NCI-H526 (cell line): Measurements from ENCODE around the gene AHR.

ENCODE experiments used
- DNase-seq, 2 experiments: peaks; one replicate each; lab custom pipeline; 2025; lab: John Stamatoyannopoulos, UW

Gene AHR

DNA sequence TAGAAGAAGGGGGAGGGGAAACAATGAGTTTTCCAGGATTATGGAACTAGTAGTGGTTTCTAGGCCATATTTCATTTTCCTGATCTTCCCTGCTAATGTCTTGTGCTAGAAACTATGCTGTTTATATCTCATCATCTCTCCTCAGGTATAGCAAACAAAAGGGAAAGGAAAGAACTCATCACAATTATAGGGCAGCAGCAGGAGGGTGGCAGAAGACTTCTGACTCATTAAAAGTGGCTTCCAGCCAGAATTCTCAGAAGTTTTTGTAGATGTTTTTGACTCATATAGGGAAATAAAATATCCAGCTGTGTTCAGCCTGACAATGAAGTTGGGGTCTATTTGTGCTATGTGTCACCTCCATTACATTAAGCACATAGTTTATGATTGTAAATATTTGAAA lies 6.5 kb downstream of the AHR start:
- no peak for DNase-seq

DNA sequence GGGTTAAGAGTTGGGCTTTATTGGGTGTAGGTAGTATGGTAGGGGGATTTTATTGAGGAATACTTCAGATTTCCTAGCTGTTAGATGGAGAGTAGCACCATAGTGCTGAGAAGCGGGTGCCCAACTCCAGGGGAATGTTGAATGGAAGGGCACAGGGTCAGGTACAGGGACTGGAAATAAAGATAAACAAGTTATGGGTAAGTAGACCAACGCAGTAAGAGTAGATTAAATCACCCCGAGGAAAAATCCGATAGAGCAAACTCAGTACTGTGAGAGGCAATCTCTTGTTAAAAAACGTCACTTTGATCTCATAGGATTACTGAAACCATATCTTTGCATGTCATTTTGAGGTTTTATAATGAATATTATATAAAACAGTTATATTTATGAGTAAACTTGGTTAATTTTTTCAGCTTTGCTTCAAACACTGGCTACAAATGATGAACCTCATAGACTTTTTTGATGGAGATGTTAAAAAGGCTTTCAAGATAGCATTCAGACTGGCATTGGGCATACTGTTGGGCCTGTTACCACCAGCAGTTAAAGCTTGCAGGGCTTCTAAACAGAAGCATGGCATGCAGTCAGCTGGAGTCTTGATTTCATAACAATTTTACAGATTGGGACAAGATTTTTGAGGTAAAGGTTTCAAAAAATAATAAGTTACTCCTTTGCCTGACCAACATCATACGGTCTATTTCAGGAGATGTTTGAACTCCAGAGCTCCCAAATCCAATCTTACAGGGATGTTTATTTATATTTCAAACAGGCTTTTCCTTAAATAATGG lies 7.1 kb downstream of the AHR start:
- no peak for DNase-seq

DNA sequence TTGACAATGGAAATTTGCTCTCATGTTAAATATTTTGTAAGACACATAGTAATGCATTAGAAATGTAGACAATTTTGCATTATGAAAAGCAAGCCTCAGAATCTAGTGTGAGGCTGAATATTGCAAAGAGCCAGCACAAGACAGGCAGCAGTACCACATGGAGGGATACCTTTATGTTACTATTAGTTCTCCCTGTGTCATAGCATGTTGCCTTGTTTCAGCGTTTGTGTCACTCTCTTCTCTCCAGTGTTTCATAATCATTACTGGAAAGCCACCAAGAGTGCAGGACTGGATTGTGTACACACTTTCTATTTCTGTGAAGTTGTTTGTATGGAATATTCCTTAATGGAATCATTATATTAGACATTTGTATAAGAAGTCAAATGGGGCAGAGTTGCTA lies 8.5 kb downstream of the AHR start:
- no peak for DNase-seq

DNA sequence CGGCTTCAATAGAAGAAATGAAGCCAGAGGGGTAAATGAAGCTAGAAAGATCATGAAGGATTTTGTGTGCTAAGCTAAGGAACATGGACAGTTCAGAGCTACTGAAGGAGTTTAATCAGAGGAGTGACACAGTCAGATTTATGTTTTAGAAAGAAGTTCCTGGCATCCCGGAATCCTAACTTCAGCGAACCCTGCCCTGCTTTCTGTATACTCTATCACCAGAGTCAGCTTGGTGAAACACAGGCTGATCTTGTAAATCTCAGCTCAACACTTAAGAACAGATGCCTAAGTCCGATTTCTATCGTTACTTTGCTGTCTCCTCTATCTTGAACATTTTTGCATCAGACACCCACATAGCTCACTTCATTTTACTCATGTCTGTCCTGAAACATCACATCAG lies 9.1 kb downstream of the AHR start:
- no peak for DNase-seq

DNA sequence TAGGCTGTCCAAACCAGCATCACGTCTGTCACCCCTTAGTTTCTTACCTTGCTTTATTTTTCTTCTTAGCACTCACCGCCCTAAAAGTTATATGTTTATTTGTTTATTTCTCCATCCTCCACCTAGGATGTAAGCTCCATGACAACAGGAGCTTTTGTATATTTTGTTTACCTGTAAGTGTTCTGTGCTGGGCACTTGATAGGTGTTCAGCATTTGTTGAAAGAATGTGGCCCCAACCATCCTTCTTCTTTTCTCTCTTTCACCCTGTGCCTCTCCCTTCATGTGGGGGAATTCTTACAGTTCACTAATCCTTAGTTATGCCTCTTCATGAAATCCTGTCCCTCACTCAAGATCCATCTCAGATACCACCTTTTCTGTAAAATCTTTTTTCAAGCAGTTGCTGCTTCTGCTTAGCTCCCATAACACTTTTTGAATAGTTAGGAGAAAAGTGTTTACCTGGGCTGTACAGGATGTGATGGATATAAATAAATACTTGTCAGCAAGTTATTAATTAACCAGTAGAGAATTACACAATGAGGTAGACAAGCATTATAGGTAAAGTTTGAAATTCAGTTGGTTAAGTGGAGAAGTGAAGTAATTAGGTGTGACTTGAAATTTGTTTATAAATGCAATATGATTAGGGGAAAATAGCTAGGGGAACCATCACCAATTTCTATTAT lies 9.7 kb downstream of the AHR start:
- no peak for DNase-seq

DNA sequence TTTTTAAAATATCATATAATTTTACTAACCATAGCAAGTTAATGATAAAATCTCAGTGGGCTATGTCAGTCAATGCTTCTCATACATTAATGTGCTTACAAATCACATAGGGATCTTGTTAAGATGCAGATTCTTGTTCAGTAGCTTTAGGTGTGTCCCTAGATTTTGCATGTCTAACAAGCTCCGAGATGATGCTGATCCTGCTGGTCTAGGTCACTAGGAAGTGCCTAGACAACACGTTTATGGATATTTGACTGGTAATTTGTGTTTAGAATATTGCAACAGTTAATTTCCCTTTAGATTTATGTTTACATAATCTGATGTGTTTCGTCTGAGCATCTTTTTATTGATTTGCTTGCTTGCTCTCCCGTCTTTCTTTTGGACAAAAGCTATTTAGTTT lies 12.7 kb downstream of the AHR start:
- peak in 1 of 2 experiments; percentile 4 for DNase-seq

DNA sequence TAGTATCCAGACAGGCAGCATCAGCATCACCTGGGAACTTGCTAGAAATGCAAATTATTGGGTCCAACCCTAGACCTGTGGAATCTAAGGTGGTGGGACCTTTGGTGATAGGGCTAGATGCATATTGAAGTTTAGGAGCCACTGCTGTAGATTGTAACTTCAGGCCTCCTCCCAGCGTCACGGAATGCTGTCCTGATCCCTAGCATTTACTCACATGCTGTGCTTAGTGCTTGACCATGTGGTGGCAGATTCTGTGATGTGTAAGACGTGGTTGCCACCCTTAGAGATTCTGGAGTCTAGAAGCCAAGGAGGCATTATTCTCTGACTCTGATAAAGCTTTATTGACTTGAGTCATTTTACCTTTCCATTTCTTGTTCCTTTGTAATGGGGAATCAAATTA lies 13.5 kb downstream of the AHR start:
- DNase-seq = no peak

DNA sequence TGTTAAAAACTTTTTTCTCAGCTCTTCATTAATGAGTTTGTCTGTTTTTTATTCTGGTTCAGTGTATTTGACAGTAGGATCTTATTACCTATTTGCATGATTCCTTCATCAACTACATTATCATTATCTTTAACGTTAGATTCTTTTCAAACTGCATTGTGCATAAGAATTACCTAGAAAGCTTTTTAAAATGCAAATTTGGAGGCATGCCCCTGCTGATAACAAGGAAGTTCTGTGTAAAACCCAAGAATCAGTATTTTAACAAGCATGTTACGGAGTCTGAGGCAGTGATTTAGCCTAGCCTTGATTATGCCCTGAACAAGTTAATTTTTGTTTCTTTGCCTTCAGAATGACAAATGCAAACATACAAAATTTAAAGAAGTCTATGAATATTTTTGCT lies 14.2 kb downstream of the AHR start:
- DNase-seq = no peak

DNA sequence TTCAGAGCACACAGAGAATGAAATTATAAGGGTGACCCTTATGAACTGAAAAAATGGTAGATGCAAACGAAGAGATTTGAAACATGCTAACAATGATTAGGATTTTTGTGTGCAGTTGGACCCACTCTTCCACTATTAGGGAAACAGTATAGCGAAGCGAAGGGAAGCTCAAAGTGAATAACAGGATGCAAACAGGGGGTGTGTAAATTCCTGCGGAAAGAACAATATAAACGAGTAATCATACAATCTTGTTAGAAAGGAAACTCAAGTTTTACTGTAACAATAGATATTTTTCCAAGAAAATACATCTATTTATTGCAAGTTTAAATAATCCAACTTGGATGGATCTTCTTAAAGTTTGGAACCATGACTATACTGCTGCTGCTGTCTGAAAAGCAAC lies 14.7 kb downstream of the AHR start:
- no peak for DNase-seq

DNA sequence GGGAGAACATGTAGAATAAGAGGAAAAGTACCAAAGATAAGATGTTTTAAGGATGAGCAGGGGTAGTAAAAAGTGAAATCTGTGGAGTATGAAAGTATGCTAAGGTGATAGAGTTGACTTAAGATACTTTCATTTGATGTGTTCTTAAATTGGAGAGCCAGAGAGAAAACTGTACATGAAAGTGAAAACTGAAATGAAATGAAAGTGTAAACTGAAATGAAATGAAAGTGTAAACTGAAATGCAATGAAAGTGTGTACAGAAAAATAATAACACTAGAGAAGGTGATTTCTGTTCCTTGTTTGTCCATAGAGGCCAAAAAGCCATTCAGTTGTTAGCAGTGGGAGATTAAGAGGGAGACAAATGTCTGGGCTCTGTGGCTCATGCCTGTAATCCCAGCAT lies 17.5 kb downstream of the AHR start:
- DNase-seq = no peak

DNA sequence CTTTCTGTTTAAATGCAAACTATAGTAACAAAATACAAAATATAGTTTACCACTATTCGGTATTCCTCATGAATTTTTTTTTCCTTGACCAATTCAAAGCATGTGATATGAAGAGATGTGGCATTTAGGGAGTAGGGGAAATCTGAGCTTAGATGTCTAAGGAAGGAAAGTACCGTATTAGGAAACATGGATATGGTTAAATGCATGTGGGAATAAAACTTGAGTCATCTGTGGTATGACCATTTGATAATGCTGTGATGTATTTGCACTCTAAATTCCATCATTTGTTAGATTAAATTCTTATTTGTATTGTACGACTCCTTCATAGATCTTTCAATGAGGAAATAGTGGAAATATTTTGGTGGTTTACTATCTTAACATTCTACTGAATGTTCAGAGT lies 19.7 kb downstream of the AHR start:
- DNase-seq = no peak

DNA sequence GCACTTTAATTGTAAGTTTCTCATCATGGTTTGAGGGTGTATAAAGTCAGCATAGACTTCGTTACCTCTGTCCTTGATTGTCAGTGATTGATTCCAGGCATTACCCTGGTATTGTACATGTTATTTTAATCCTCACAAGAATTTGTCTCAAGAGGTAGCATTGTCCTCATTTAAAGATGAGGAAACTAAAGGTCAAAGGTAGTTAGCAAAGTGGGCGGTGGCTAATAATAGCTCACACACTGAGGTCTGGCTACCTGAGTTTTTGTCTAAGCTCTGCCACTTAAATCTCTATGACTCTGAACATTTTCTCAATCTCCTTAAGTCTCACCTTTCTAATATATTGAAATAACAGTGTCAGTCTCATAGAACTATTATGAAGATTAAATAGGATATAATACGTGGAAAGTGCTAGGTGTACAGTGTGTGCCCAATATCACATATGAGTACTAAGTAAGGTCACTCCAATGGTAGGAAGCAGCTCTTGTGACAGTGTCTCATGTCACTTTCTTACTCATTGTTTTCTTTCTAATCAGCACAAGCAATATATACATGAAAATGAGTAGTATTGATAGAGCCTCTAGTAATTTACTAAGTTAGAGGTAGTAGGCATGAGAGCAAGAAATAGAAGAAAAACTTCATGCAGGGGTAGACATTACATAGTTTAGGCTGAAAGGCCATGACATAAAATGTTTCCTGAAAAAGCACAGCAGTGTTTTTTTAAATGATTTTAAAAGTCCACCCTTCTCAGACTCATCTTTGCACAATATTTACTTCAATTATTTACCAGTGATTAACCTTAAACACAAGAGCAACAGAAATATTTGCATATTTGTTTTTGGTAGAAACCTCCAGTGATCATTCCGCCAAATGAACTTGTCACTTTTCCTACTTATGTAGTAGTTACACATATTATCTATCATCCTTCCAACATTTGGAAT lies 21.0 kb downstream of the AHR start:
- no peak for DNase-seq

DNA sequence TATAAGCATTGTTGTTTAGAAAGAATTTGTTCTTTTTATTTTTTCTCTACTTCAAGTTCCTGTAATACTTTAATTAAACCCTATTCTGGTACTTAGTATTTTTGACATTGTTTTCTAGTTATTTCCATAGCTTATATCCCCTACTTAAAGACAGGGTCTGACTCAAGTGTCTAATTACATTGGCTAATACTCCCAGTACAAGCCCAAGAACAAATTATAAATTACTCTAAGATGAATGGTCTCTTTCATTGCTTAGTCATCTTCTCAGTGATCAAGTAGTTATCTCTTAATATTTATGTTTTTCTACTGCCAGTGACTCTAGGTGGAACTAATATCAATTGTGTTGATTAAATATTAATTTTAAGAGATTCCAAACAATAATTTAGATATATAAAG lies 21.6 kb downstream of the AHR start:
- DNase-seq = no peak

DNA sequence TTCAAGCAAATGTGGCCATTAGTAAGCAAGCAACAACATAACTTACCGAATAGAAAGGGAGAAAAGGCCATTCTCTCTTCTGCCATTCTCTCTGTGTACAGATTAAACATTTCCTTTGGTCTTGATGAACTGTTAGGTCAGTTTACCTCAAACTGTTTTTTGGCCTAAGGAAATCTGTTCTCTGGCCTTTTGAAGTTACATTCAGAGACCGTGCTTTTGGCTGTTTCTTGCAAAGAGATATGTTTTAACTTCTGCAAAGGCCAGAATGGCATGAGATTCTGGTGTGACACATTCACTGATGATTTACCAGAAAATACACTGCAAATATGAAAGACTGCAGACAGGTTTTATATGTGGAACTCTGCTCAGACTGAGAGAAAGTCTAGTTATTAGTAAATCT lies 22.2 kb downstream of the AHR start:
- no peak for DNase-seq

DNA sequence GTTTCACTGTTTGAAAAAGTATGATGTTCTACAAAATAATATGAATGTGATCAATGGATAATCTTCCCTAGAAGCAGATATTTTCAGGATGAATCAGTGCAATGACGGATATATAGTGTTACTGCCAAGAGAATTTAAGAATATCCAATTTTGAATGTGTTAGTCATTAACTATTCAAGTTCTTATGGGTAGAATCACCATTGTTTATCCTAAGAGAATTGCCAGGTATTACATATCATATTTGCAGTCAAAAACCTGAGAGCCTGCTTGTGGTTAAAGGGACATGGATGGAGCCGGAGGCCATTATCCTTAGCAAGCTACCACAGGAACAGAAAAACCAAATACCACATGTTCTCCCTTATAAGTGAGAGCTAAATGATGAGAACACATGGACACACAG lies 26.9 kb downstream of the AHR start:
- DNase-seq = no peak

DNA sequence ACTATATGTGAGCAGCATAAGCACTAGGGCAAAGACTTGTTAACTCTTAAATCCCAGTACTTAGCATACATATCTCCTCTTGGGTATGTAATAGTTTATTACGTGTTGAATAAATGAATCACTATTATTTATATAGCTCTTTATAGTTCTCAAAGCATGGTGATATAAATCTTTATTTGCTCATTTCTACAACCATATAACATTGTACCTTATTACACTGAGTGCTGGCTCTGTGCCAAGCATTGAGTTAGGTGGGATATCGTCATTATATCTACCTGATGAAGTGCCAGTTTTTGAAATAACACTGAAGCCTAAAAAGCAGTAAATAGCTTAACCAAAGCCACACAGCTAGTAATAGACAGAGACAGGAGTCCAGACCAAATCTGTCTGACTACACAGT lies 27.9 kb downstream of the AHR start:
- no peak for DNase-seq

DNA sequence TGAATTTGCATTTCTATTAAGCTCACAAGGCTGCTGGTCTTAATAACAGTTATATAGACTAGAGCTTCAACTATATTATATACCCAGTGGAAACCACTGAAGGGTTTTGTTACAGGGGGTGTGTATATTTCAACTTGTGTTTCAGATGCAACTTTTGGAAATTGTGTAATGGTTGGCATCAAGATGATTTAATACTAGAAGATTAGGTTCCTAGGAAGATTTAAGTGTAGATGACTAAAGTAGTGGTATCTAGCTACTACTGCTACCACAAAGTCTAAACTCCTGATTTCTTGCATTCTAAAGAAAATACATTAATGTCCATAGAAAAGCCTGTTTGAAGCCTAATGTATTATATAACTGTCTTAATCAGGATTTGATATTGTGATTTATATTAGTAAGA lies 30.2 kb downstream of the AHR start:
- DNase-seq = no peak

DNA sequence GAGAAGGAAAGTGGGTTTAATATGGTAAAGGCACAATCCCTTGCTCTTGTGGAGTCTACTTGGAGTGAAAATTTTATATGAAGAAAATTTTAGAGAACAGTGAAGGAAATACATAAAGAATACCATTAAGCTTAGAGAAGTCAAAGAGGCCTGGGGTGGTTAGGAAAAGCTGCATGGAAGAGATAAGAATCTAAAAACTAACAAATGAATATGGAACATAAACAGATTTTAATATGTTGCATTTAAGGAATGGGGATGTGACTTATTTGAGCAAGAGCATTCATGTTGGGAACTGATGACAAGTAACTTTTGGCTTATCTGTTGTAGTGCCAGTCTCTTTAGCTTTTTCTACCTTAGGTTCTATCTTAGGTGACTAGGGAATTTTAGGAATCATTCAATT lies 31.0 kb downstream of the AHR start:
- DNase-seq = no peak

DNA sequence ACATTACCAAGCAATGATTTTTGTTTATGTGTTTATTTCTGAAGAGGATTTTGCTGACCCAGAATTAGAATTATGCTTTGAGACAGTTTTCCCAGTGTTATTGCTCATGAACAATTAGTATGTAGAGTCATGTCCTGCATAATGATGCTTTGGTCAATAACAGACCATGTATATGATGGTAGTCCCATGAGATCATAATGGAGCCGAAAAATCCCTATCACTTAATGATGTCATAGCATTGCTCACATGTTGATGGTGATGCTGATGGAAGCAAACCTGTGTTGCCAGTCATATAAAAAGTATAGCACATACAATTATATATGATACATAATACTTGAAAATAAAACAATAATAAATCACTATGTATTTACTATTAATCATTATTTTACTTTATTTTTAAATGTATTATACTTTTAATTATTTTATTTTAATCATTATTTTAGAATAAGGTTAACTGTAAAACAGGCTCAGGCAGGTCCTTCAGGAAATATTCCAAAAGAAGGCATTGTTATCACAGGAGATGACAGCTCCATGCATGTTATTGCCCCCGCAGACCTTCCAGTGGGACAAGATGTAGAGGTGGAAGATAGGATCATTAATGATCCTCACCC lies 33.5 kb downstream of the AHR start:
- DNase-seq = no peak

DNA sequence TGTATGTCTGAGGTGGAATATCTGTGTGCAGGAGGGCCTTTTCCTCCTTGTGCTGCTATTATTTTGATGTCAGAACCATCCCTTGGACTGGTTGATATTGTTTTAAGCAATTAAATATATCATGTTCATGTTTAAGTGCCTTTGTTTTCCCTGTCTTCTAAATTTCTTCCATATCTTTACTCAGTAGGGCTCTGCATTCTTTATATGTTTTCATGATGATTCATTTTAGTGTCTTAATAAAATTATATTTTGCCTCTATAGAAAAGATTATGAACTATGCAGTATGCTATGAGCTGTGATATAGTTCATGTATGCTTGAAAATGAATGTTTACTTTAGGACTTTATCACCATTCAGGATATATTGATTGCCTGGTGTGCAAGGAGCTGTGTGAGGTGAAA lies 34.8 kb downstream of the AHR start:
- DNase-seq = no peak

DNA sequence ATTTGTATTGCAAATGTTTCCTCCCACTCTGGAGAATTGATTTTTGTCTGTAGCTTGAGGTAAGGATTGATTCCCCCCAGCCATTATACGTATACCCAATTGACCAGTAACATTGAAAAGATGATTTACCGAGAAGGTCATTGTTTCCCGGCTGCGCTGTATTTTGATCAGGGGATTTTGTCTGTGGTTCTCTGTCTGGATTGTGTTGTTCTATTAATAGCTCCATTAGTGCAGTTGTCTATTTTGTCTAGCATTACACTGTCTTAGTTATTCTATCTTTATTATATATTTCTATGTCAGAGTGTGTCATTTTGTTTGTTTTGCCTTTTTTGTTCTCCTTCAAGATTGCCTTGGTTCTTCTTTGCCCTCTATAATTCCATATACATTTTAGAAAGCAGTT lies 37.7 kb downstream of the AHR start:
- no peak for DNase-seq

DNA sequence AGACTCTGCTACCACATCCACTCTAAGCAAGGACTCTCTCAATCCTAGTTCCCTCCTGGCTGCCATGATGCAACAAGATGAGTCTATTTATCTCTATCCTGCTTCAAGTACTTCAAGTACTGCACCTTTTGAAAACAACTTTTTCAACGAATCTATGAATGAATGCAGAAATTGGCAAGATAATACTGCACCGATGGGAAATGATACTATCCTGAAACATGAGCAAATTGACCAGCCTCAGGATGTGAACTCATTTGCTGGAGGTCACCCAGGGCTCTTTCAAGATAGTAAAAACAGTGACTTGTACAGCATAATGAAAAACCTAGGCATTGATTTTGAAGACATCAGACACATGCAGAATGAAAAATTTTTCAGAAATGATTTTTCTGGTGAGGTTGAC lies 40.7 kb downstream of the AHR start:
- DNase-seq = no peak
